Activated T-cell treated with anti-CD3 and anti-CD28 coated beads for 4 hours (primary cell): Measurements from ENCODE around the gene PAK6.
A peak's percentile ranks its signal among the peaks of the same experiment; 100 is the strongest.

Source experiments
- DNase-seq: peaks from one replicate; pipeline ENCODE4 v3.0.0-alpha.2; 2020

The PAK6 gene

DNA sequence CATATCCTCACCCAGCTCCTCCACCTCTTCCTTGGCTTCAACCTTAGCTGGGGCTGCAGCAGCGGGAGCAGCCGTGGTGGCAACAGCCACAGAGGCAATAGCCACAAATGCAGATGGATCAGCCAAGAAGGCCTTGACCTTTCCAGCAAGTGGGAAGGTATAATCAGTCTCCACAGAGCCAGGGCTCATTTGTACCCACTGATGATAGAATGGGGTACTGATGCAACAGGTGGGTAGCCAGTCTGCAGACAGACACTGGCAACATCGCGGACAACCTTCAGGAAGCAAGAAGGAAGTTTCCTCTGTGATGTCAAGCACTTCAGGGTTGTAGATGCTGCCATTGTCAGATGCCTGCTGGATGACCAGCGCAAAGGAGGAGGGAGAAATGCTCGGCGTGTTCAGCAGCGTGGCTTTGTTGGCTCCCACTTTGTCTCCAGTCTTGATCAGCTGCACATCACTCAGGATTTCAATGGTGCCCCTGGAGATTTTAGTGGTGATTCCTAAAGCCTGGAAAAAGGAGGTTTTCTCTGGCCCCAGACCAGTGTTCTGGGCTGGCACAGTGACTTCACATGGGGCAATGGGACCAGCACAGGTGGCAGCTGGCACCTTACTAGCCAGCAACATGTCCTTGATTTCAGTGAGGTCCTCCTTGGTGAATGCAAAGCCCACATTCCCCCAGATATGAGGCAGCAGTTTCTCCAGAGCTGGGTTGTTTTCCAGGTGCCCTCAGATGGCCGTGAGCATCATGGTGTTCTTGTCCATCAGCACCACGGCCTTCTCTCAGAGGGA lies 73.7 kb downstream of the PAK6 start:
- no peak for DNase-seq

DNA sequence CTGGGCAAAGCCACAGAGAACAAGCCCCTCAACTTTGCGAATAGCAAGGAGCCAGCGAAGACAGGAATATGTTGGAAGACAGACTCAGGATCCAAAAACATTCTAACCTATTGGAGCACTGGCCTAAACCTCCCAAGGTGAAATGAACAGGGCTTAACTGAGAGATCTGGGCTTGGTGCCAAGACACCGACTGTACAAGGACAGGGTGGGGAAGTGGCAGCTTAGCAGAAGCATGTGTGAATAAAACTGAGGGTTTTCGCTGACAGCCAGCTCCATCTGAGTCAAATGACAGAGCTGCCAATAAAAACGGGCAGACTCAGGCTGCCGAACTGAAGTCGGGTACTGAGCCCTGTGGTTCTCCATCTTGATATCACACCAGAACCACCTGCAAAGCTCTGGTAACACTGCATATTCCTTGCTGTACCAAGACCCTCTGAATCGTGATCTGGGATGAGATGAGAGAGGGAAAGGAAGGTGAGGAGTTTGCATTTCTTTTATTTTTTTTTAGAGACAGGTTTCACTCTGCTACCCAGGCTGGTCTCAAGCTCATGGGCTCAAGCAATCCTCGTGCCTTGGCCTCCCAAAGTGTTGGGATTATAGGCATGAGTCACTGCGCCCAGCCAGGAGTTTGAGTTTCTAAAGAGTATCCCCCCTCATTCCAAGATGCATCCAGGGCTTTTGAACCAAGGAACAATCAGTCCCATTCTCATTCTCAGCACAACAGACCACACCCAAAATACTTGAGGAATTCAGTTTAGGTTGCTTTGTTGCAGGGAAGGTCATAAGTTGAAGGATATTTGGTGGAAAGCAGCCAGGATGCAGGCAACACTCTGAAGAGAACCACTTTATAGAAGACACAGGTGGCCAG lies 74.9 kb downstream of the PAK6 start:
- no peak for DNase-seq

DNA sequence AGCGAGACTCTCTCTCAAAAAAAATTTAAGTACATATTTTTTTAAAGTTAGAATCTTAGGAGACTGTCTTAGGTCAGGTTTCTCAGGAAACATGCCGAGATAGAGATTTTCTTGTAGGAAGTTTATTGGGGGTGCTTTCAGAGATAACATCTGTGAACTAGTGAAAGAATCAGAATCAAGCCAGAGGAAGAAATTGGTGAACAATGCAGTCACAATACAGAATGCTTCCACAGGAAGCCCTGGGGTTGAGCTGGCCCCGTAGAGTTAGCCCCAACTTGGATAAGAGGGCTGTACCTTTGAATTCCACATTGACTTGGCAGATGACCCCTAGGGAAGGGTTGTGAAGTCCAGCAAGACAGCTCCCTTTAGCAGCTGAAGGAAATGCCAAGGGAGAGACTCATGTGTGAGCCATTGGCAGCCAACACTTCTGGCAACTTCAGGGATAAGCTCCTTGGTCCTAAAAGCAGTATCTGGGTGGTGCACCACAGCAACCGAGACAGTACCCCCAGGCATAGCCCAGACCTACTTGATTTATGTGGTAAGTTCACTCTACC lies 75.9 kb downstream of the PAK6 start:
- no peak for DNase-seq

DNA sequence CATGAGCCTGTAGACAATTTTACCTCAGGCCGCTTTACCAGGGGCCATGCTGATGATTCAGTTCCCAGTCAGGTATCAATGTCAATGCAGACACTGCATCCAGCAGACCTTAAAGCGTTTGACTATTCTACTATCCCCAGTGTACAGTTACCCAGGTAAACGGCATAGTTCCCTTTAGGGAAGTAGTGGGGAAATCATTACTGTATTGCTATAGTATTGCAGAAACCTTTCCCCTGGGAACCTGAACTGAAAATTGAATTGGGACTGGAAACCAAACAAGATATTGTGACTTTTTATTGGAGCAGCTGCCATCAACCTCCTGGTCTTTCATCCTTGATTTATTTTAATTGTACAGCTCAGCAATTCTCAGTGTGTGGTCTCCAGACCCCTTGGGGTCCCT lies 78.1 kb downstream of the PAK6 start:
- DNase-seq: no peak

DNA sequence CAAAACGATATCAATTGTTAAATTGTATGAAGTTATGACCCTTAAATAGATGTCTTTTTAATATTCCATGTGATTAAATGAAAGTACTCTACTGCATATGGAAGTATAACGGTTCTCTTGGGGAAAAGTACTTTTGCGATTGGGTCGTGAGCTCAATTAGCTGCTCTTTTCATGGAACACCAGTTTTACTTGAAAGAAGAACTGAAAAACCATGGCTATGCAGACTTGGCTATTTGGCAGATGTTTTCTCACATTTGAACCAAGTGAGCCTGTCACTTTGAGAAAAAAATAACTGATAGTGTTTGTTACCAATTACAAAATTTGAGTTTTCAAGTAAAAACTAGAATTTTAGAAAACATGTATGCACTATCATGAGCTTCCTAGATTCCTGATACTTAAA lies 78.7 kb downstream of the PAK6 start:
- no peak for DNase-seq

DNA sequence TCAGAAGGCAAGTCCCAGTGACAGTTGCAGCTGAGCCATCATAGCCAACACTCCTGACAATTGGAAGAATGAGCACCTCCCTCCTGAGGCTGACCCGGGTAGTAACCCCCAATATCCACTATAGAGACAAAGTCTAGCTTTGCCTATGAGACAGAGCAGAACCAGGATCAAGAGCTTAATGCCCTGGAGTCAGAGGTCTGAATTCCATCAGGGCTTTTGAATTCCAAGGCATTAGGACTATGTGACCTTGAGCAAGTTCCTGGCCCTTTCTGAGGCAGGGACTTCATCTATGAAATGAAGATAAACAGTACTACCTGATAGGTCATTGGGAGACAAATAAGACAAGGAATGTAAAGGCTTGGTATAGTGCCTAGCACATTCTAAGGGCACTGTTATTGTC lies 81.5 kb downstream of the PAK6 start:
- no peak for DNase-seq

DNA sequence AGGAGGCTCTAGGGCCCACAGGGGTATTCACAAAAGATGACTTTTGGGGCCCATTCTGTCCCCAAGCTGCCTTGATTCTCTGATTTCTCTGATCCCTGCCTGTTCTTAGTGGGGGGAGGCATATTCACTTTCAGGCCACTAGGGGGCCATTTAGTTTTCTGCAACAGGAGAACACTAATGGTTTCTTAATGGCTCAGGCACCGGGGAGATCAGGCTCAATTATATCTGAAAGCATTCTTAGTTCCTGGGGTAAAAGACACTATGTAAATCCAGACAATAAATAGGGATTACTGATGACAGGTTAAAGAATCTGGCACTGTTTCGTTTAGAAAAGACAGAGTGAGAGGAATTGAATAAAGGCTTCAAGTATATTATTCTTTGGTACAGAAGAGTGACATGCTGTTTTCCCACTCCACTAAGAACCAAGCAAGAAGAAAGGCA lies 82.1 kb downstream of the PAK6 start:
- peak; percentile 49 for DNase-seq

DNA sequence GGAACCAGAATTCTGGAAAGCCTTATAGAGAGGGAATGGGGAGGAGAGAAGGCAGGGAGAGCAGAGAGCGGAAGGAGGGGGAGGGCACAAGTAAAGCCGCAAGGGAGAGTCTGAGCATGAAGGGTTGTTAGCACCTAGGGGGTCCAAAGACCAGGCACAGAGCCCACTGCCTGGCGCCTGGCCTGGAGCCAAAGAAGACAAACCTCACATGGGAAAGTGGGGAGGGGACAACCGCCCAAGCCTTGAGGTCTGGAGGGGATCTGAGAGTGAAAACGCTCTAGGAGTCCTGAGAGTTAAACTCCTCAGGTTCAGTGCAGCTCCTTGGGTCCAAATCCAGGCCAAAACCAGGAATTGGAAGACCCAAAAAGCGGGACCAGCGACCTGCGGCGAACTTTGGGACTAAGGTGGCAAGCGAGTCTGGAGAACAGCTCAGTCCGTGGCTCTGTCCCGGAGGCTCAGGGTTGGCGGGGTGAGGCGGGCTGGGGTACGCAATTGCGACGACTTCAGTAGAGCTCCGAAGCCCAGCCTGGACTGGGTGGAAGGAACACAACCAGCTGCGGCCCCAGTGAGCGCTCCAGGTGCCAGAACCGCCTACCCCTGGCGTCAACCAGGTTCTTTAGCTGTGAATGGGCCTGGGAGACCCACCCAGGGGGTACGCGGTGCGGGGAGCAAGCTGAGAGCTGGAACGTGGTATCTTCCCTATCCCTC lies 83.8 kb downstream of the PAK6 start:
- DNase-seq: no peak

DNA sequence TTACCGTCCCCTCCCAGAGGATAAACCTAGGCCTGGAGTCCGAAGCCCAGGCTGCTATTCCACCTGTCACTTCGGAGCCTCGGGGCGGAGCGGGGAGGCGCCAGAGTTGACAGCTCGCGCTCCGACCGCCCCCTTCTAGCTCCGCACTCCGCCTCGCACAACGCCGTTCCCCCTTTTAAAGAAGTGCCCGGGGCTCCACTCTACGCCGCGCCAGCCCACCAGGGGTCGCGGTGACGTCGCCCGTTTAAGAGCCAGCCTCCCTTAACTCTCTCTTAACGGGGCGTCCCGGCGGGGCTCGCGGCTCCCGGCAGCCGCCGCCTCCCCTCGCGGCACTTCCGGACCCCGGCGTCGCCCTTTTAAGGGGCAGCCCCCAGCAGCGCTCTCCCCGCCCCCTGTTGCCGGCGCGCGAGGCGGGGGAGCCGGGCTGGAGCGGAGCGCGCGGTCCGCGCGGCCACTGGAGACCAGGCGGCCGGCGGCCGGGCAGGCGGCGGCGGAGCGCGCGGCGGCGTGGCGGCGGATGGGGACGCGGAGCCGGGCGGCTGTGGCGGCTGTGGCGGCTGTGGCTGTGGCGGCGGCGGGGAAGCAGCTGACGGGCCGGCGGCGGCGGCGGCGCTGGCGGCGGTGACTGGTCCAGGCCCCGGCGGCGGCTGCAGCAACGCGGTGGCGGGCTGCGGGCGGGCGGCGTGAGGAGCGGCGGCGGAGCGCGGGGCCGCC lies 84.5 kb downstream of the PAK6 start, which contains the start of gene INAFM2:
Gene INAFM2, plus strand, starts transcription at position 454 of the 714 bp plus-strand sequence. CDS start 364 bp downstream, outside the sequence.
- DNase-seq: peak; percentile 83

DNA sequence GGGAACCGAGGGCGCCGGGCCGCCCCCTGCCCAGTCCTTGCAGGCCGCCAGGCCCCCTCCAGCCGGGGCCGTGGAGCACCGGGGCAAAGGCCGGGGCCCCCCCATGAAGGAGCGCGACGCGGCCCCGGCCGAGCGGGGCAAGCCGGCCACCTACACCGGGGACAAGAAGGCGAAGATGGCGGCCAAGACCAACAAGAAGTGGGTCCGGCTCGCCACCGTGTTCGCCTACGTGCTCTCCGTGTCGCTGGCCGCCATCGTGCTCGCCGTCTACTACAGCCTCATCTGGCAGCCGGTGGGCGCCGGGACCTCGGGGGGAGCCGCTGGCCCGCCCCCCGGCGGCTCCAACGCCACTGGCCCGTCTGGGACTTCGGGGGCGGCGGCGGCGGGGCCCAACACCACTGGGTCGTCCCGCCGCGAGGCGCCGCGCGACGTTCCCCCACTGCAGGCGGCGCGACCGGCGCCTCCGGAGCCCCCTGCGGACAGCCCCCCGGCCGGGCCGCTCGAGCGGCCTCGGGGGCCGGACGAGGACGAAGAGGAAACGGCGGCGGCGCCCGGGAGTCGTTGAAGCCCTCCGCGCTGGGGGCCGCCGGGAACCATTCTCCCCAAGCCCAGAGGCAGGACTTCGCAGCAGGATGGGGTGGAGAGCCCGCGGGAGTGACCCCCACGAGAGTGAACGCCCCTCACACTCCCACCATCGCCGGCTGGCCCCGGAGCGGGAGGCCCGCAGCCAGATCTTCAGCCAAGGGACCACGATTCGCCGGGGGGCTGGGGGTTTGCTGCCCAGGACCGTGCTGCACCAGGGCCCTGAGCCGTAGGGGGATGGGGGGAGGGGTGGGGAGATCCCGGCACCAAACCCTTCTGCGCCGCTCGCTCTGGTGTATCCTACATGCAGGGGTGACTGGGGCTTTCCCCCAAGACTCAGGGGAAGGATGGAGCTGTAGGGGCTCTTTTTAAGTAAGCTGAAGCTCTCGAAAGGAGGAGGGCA lies 85.4 kb downstream of the PAK6 start:
- no peak for DNase-seq

DNA sequence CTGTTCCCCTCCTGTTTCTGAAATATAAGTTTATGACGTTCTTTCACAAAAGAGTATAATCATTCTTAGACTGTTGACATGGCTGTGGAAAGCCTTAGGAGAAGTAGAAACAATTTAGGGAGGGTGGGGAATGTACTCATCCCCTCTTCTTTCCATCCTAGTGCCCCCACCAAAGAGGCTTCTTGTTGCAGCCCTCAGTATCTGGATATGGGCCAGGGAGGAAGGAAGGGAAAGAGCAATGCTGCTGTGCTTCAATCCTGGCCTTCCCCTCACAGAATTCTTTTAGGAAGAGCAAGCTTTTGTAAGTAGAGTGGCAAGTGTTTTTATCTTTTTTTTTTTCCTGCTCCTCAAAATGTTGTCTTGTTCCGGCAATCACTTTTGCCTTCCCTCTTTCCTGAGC lies 86.3 kb downstream of the PAK6 start:
- no peak for DNase-seq

DNA sequence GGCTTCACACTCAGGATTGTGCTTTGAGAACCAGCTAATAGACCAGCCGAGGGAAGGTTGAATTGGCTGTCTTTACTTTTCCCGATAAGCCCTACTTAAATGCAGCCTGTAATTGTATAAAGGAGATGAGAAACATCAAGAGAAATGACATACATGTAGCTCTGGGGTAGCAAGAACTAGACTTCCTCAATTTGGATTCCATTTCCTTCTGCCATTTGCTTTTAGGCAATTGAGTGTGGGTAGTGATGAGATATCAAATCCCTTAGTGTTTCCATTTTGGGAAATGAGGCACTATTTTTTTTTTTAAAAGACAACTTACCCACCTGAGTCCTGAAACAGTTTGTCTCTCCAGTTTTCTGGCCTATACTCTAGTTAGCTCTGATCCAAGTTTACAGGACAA lies 86.8 kb downstream of the PAK6 start:
- no peak for DNase-seq
